H1 (cell line): ENCODE measurements around the gene TBC1D24. TPM values are rescaled to one million over a fixed set of nuclear protein-coding genes. Genes with fewer than 3 reads are reported as not detected.

Experiments
- CTCF ChIA-PET: fragments of 300-600 bp; sonication (Branson Sonifier 250); formaldehyde crosslinking; loops from one replicate; lab custom pipeline; 2021; ENCODE audit not compliant: partially characterized antibody; lab: Charles Lee
- POLR2A ChIA-PET: fragments of 300-600 bp; sonication (Branson Sonifier 250); formaldehyde crosslinking; loops from one replicate; lab custom pipeline; 2021; ENCODE audit warnings: inconsistent platforms; ENCODE audit not compliant: partially characterized antibody; lab: Charles Lee
- DNase-seq, 2 experiments: peaks; one replicate each; pipeline versions ENCODE4 v3.0.0 to v3.0.0-alpha.2; 2010 to 2022; ENCODE audit warnings: low spot score in 2 of 2, low read depth in 1 of 2, mixed read lengths in 1 of 2
- FAIRE-seq: peaks from 2 replicates; lab custom pipeline; 2011; peaks lifted over from hg19 to GRCh38; lab: Jason Lieb, UNC
- H2AFZ ChIP-seq: 2 replicates; pipeline ENCODE4 v1.8.1; 2012; ENCODE audit warnings: low read length, inconsistent platforms
- H2AK5ac ChIP-seq: 2 replicates; pipeline ENCODE4 v1.6.1; 2013; ENCODE audit warnings: low read depth, low read length
- H2BK120ac ChIP-seq: replicated peaks from 2 replicates; pipeline ENCODE3; 2013; ENCODE audit warnings: low read depth, low read length, inconsistent platforms
- H2BK12ac ChIP-seq: 2 replicates; pipeline ENCODE4 v1.6.1; 2013; ENCODE audit warnings: low read depth, low read length
- H2BK15ac ChIP-seq: 2 replicates; pipeline ENCODE4 v1.6.1; 2013; ENCODE audit warnings: low read length
- H2BK20ac ChIP-seq: 2 replicates; pipeline ENCODE4 v1.6.1; 2013; ENCODE audit warnings: low read length
- H2BK5ac ChIP-seq: 2 replicates; pipeline ENCODE4 v1.6.1; 2013; ENCODE audit warnings: low read depth, low read length
- H3K14ac ChIP-seq: 2 replicates; pipeline ENCODE4 v1.6.1; 2013; ENCODE audit warnings: inconsistent platforms; ENCODE audit not compliant: insufficient read length
- H3K18ac ChIP-seq: 2 replicates; pipeline ENCODE4 v1.6.1; 2013; ENCODE audit warnings: low read length; ENCODE audit errors: extremely low read depth
- H3K23ac ChIP-seq: 2 replicates; pipeline ENCODE4 v1.6.1; 2013; ENCODE audit warnings: inconsistent platforms; ENCODE audit not compliant: insufficient read length
- H3K23me2 ChIP-seq: 2 replicates; pipeline ENCODE4 v1.6.1; 2013; ENCODE audit warnings: low read depth, low read length
- H3K27ac ChIP-seq: 2 replicates; pipeline ENCODE4 v1.6.1; 2011; ENCODE audit warnings: low read depth, low read length, inconsistent platforms
- H3K27me3 ChIP-seq, 4 experiments: replicated peaks in 1 of 4; 1 replicate in 1 of 4; 2 replicates in 3 of 4; pipeline versions ENCODE4 v1.6.1 to v1.8.1; 2011 to 2013; ENCODE audit warnings: low read length in 3 of 4, mild to moderate bottlenecking in 3 of 4, inconsistent platforms in 2 of 4, mixed read lengths in 2 of 4, moderate library complexity in 1 of 4; ENCODE audit not compliant: control insufficient read depth in 3 of 4, insufficient read depth in 3 of 4; ENCODE audit errors: extremely low read depth in 1 of 4
- H3K36me3 ChIP-seq, 4 experiments: 2 replicates each; pipeline versions ENCODE4 v1.6.1 to v1.8.1; 2011 to 2013; ENCODE audit warnings: mild to moderate bottlenecking in 4 of 4, low read length in 3 of 4, moderate library complexity in 2 of 4, control low read depth in 1 of 4, inconsistent platforms in 1 of 4; ENCODE audit not compliant: insufficient read depth in 4 of 4, control insufficient read depth in 2 of 4
- H3K4ac ChIP-seq: replicated peaks from 2 replicates; pipeline ENCODE3; 2013; ENCODE audit warnings: low read length, low read depth, mixed read lengths, inconsistent platforms; ENCODE audit not compliant: insufficient read length
- H3K4me1 ChIP-seq, 4 experiments: replicated peaks in 1 of 4; 1 replicate in 1 of 4; 2 replicates in 3 of 4; pipeline versions ENCODE4 v1.6.1 to v1.8.1; 2011 to 2013; ENCODE audit warnings: low read length in 3 of 4, inconsistent platforms in 2 of 4, mixed read lengths in 1 of 4; ENCODE audit not compliant: insufficient read depth in 4 of 4, control insufficient read depth in 3 of 4
- H3K4me2 ChIP-seq, 2 experiments: 2 replicates each; pipeline versions ENCODE4 v1.6.1 to v1.8.1; 2011 to 2013; ENCODE audit warnings: low read depth in 2 of 2, low read length in 2 of 2, control low read depth in 1 of 2, inconsistent platforms in 1 of 2, mild to moderate bottlenecking in 1 of 2; ENCODE audit not compliant: insufficient read depth in 1 of 2
- H3K4me3 ChIP-seq, 4 experiments: fragments of 200-600, 300-600 bp in 1 of 4; sonication (generic), shearing (Covaris generic), sonication (Bioruptor Twin) in 1 of 4; 2 replicates each; pipeline versions ENCODE4 v1.5.1 to v1.8.1; 2011 to 2016; ENCODE audit warnings: low read length in 4 of 4, low read depth in 3 of 4, control low read depth in 2 of 4, inconsistent platforms in 2 of 4, mild to moderate bottlenecking in 2 of 4, mixed read lengths in 1 of 4, moderate library complexity in 1 of 4; ENCODE audit not compliant: insufficient read depth in 2 of 4; ENCODE audit errors: extremely low read depth in 1 of 4
- H3K56ac ChIP-seq: replicated peaks from 2 replicates; pipeline ENCODE3; 2013; ENCODE audit warnings: low read depth, mild to moderate bottlenecking, mixed read lengths, low read length, inconsistent platforms; ENCODE audit not compliant: insufficient read length
- H3K79me1 ChIP-seq: 2 replicates; pipeline ENCODE4 v1.6.1; 2013; ENCODE audit warnings: low read depth, low read length, control low read depth
- H3K79me2 ChIP-seq, 2 experiments: 2 replicates each; pipeline versions ENCODE4 v1.6.1 to v1.8.1; 2012 to 2013; ENCODE audit warnings: low read length in 2 of 2, mild to moderate bottlenecking in 2 of 2, inconsistent platforms in 1 of 2; ENCODE audit not compliant: insufficient read depth in 2 of 2, control insufficient read depth in 1 of 2
- H3K9ac ChIP-seq, 4 experiments: replicated peaks in 1 of 4; 1 replicate in 1 of 4; 2 replicates in 3 of 4; pipeline versions ENCODE4 v1.6.1 to v1.8.1; 2011 to 2013; ENCODE audit warnings: low read depth in 3 of 4, low read length in 3 of 4, control low read depth in 2 of 4, mild to moderate bottlenecking in 2 of 4, moderate library complexity in 2 of 4, inconsistent platforms in 1 of 4; ENCODE audit errors: extremely low read depth in 1 of 4
- H3K9me3 ChIP-seq, 2 experiments: 2 replicates each; pipeline versions ENCODE4 v1.6.1 to v1.8.1; 2012 to 2013; ENCODE audit warnings: mild to moderate bottlenecking in 2 of 2, moderate library complexity in 2 of 2, control low read depth in 1 of 2, inconsistent platforms in 1 of 2, low read depth in 1 of 2, low read length in 1 of 2, mixed read lengths in 1 of 2; ENCODE audit not compliant: insufficient read depth in 2 of 2
- H4K20me1 ChIP-seq, 2 experiments: replicated peaks in 1 of 2; 2 replicates each; pipeline versions ENCODE3 to v1.8.1; 2011 to 2013; ENCODE audit warnings: inconsistent platforms in 2 of 2, low read length in 2 of 2, mild to moderate bottlenecking in 1 of 2; ENCODE audit not compliant: insufficient read depth in 2 of 2, control insufficient read depth in 1 of 2
- H4K5ac ChIP-seq: 2 replicates; pipeline ENCODE4 v1.6.1; 2013; ENCODE audit warnings: low read length, low read depth, mixed read lengths, inconsistent platforms; ENCODE audit not compliant: insufficient read length
- H4K8ac ChIP-seq: 2 replicates; pipeline ENCODE4 v1.8.0; 2013; ENCODE audit warnings: mild to moderate bottlenecking, moderate library complexity, low read length, inconsistent platforms; ENCODE audit not compliant: insufficient read depth; ENCODE audit errors: extremely low read depth
- H4K91ac ChIP-seq: replicated peaks from 2 replicates; pipeline ENCODE3; 2013; ENCODE audit warnings: low read length, mixed read lengths, inconsistent platforms; ENCODE audit not compliant: insufficient read length
- CBX8 ChIP-seq: fragments of 300-800, 300-1000 bp; sonication (generic); IDR thresholded peaks from 2 replicates; pipeline ENCODE4 v1.7.1; 2016; ENCODE audit warnings: low read depth, low read length, borderline replicate concordance
- CREB1 ChIP-seq: IDR thresholded peaks from 2 replicates; pipeline ENCODE4 v1.6.1; 2012; ENCODE audit warnings: inconsistent platforms
- NANOG ChIP-seq: IDR thresholded peaks from 2 replicates; pipeline ENCODE4 v1.6.1; 2011; ENCODE audit warnings: low read length, low read depth, mild to moderate bottlenecking, inconsistent platforms; ENCODE audit not compliant: insufficient read depth, poor library complexity, severe bottlenecking
- NRF1 ChIP-seq: IDR thresholded peaks from 2 replicates; pipeline ENCODE4 v1.6.1; 2011; ENCODE audit warnings: mild to moderate bottlenecking, low read depth, low read length, improper control_type of control experiment
- PHF8 ChIP-seq: fragments of 200-600 bp; sonication (generic); conservative IDR thresholded peaks from 2 replicates; pipeline ENCODE4 v1.7.1; 2012; ENCODE audit warnings: low read depth, mild to moderate bottlenecking, inconsistent platforms, low read length, moderate library complexity
- TBP ChIP-seq: IDR thresholded peaks from 2 replicates; pipeline ENCODE4 v1.6.1; 2011; ENCODE audit warnings: low read depth, low read length, improper control_type of control experiment
- ZNF274 ChIP-seq: IDR thresholded peaks from 2 replicates; pipeline ENCODE4 v1.7.0; 2012; ENCODE audit warnings: low read length, borderline replicate concordance; ENCODE audit errors: extremely low read depth
- WGBS, 2 experiments: shearing (Covaris generic) in 1 of 2; methylation state at CpG; one replicate each; pipeline versions ENCODE4 v1.1.6 to v1.1.7; 2013 to 2015; ENCODE audit warnings: low lambda C conversion rate in 2 of 2, mixed read lengths in 2 of 2, inconsistent platforms in 1 of 2, low coverage in 1 of 2, missing lambda C conversion rate in 1 of 2; ENCODE audit not compliant: insufficient replicate concordance in 2 of 2, insufficient coverage in 1 of 2, insufficient read length in 1 of 2; ENCODE audit errors: extremely low coverage in 1 of 2, missing lambda C conversion rate in 1 of 2; 5-methylcytosine and 5-hydroxymethylcytosine counted together
- polyA plus RNA-seq, 7 experiments: library from polyadenylated mRNA; depleted of rRNA in 3 of 7; stranded (reverse) in 5 of 7; unstranded in 2 of 7; fragments of >200 nt in 5 of 7; fragments of 200-250 nt in 2 of 7; gene quantifications; 1 replicate in 5 of 7; 2 replicates in 1 of 7; 4 replicates in 1 of 7; pipeline versions ENCODE4 v1.2.1 to v1.2.3, GENCODE V29; 2011 to 2013; ENCODE audit warnings: missing spikeins in 2 of 7, mixed read lengths in 2 of 7
- total RNA-seq: library from RNA; stranded (reverse); fragmentation: NEBNext Ultra II Directional; extraction: Animal tissue kit (Norgen Biotek cat#: 25700); gene quantifications from 2 replicates; pipeline ENCODE4 v1.2.1, GENCODE V29; 2021
- TF ChIP-seq, protein P1 (sequence below): IDR thresholded peaks from 2 replicates; pipeline ENCODE4 v1.6.1; 2011; ENCODE audit warnings: low read depth, mild to moderate bottlenecking, low read length; ENCODE audit not compliant: insufficient read depth
- TF ChIP-seq, protein P2 (sequence below): IDR thresholded peaks from 2 replicates; pipeline ENCODE4 v1.6.1; 2011; ENCODE audit warnings: low read length, improper control_type of control experiment

TBC1D24 gene
- total and polyA plus RNA-seq, 2 of the 8 experiments (the other 6 are each of a cell fraction or from before 2014, with no cell fraction given): 8.7 to 21.5 TPM

DNA sequence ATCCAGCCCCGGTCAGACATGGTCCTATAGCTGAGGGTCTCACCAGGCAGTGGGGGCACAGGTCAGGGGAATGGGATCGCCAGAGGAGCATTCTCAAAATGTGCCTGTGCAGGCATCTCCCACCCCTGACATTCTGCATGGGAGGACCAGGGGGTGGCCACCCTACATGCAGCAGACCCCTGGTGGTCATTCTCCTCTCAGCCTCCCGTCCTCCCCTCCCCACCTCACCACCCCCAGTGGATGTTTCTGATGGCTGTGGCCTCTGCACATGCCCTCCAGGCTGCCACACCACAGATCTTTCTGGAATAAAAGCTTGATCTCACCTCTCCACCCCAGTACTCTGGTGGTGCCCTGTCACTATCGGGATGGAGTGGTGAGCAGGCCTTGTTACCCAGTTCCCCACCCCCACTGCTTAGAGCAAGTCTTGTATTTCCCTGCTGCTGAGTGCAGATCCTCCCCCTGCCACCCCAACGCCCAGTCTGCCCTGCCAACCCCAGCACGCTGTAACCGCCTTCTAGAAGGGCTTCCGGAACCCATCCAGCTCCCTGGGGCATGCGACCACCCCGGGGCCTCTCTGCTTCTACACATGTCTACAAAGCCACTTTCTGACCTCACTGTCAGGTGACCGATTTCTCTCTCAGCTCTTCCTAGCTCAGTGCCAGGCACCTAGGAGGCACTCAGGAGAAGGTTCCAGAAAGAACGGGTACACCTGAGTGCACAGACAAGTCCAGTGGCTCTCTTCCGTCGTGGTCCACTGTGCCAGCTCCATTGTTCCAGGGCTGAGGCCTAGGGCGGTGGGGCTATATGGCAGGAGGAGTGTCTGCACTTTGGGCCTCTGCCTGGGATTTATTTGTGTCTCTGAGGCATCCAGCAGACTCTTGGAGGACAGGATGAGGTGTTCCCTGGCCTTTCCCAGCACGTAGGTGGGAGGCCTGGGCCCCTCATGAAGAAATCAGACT, 9.3 kb downstream of the TBC1D24 start:
- no peak overlapping the region for H2AFZ ChIP-seq
- H3K36me3 ChIP-seq: no peaks in the 10 kb centered on the region
- H4K5ac ChIP-seq: no peak overlapping the region
- no peak overlapping the region for H3K18ac ChIP-seq
- H3K56ac ChIP-seq: no peak overlapping the region
- peaks cover 16% of the 10 kb centered on the region for H3K79me1 ChIP-seq
- peaks cover 0 to 2% of the 10 kb centered on the region in 2 experiments; a peak in 1 of 4 replicates for H3K79me2 ChIP-seq
- no peak overlapping the region for H3K4ac ChIP-seq
- no peak overlapping the region for H3K14ac ChIP-seq
- no peak overlapping the region for H3K27ac ChIP-seq
- H2BK20ac ChIP-seq: no peak overlapping the region
- H3K27me3 ChIP-seq: no peaks in the 10 kb centered on the region; a peak in 1 of 7 replicates
- H3K23me2 ChIP-seq: no peaks in the 10 kb centered on the region
- H2BK5ac ChIP-seq: no peak overlapping the region
- WGBS, 2 experiments: 88% methylated on average over 16 of the region's 16 CpGs; no CpG with 5 or more reads in 1 of the 2 experiments
- DNase-seq (no peak), FAIRE-seq (no peak)
- H3K23ac ChIP-seq: no peak overlapping the region
- no peak overlapping the region for H2BK12ac ChIP-seq
- peaks cover 3 to 6% of the 10 kb centered on the region in 2 experiments for H4K20me1 ChIP-seq
- H2BK15ac ChIP-seq: no peak overlapping the region
- no peak overlapping the region for H4K91ac ChIP-seq
- no peak overlapping the region for H3K9ac ChIP-seq
- ChIA-PET POLR2A (interaction anchor here (0.8 to 1.7 kb wide), 4 partner anchors 9 to 31 kb away, joined by 3 to 4 read pairs (median 3); partner anchors contain the start of genes NTN3 and TEDC2), CTCF (interaction anchor here (0.6 to 3.0 kb wide), 10 partner anchors 9 to 187 kb away, joined by 3 to 23 read pairs (median 4); partner anchors contain the start of genes ATP6V0C and TEDC2)
- no peaks in the 10 kb centered on the region for H3K9me3 ChIP-seq
- no peak overlapping the region for H3K4me2 ChIP-seq
- no peak overlapping the region for H3K4me3 ChIP-seq
- H4K8ac ChIP-seq: no peak overlapping the region
- H3K4me1 ChIP-seq: peaks cover 0 to 3% (median 0%) of the 10 kb centered on the region in 4 experiments; a peak in 1 of 7 replicates
- no peak overlapping the region for H2BK120ac ChIP-seq
- H2AK5ac ChIP-seq: no peak overlapping the region
- TF ChIP-seq PHF8: no peak
- no peak for TF ChIP-seq NANOG
- no peak for TF ChIP-seq ZNF274
- TF ChIP-seq, protein P1, sequence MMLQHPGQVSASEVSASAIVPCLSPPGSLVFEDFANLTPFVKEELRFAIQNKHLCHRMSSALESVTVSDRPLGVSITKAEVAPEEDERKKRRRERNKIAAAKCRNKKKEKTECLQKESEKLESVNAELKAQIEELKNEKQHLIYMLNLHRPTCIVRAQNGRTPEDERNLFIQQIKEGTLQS: no peak
- no peak for TF ChIP-seq NRF1
- no peak for TF ChIP-seq CREB1
- TF ChIP-seq, protein P2, sequence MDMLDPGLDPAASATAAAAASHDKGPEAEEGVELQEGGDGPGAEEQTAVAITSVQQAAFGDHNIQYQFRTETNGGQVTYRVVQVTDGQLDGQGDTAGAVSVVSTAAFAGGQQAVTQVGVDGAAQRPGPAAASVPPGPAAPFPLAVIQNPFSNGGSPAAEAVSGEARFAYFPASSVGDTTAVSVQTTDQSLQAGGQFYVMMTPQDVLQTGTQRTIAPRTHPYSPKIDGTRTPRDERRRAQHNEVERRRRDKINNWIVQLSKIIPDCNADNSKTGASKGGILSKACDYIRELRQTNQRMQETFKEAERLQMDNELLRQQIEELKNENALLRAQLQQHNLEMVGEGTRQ: no peak
- no peak for TF ChIP-seq TBP
- TF ChIP-seq CBX8: no peak
